A673 (cell line): ENCODE results near the gene POU3F1. TPM values are rescaled to one million over a fixed set of nuclear protein-coding genes. Genes with fewer than 3 reads are reported as not detected.

Source experiments
- BruUV-seq: library from RNA; stranded (reverse); fragments of 400-500 nt; replicated peaks from 2 replicates; lab custom pipeline; 2021; lab: Mats Ljungman, UMichigan
- CTCF ChIA-PET: fragments of 300-600 bp; sonication (Branson Sonifier 250); formaldehyde crosslinking; loops from one replicate; lab custom pipeline; 2022; ENCODE audit warnings: antibody characterized with exemption; lab: Charles Lee
- POLR2A ChIA-PET: fragments of 300-600 bp; sonication (Branson Sonifier 250); formaldehyde crosslinking; loops from one replicate; lab custom pipeline; 2022; ENCODE audit warnings: antibody characterized with exemption; ENCODE audit not compliant: low non-redundant PET; lab: Charles Lee
- DNase-seq: peaks from one replicate; pipeline ENCODE4 v3.0.0-alpha.2; 2015; ENCODE audit warnings: low spot score
- H3K27ac ChIP-seq: fragments of 200-600 bp; sonication (generic); 2 replicates; pipeline ENCODE4 v1.5.1; 2016; ENCODE audit warnings: mixed run types, low read depth, mild to moderate bottlenecking, mixed read lengths, antibody characterized with exemption, low read length; ENCODE audit not compliant: poor library complexity, severe bottlenecking
- H3K27me3 ChIP-seq: fragments of 200-600 bp; sonication (generic); replicated peaks from 2 replicates; pipeline ENCODE4 v1.6.1; 2017; ENCODE audit warnings: mixed run types, low read depth, mild to moderate bottlenecking, mixed read lengths, antibody characterized with exemption, low read length; ENCODE audit not compliant: insufficient read depth, poor library complexity
- H3K36me3 ChIP-seq: fragments of 200-600 bp; sonication (generic); 2 replicates; pipeline ENCODE4 v1.6.1; 2016; ENCODE audit warnings: mixed run types, mild to moderate bottlenecking, mixed read lengths, antibody characterized with exemption, low read length; ENCODE audit not compliant: insufficient read depth, poor library complexity, severe bottlenecking
- H3K4me1 ChIP-seq: fragments of 200-600 bp; sonication (generic); 2 replicates; pipeline ENCODE4 v1.6.1; 2017; ENCODE audit warnings: mixed run types, mild to moderate bottlenecking, mixed read lengths, antibody characterized with exemption, low read length; ENCODE audit not compliant: insufficient read depth, poor library complexity, severe bottlenecking
- H3K4me3 ChIP-seq: fragments of 200-600 bp; sonication (generic); 2 replicates; pipeline ENCODE4 v1.5.1; 2016; ENCODE audit warnings: low read depth, mixed run types, mild to moderate bottlenecking, mixed read lengths, low read length; ENCODE audit not compliant: poor library complexity, severe bottlenecking
- H3K9me3 ChIP-seq: fragments of 200-600 bp; sonication (generic); 2 replicates; pipeline ENCODE4 v1.6.1; 2016; ENCODE audit warnings: mixed run types, low read depth, mild to moderate bottlenecking, mixed read lengths, antibody characterized with exemption, low read length; ENCODE audit not compliant: poor library complexity, severe bottlenecking
- EZH2 ChIP-seq: fragments of 200-600 bp; sonication (generic); IDR thresholded peaks from 2 replicates; pipeline ENCODE4 v1.6.1; 2017; ENCODE audit warnings: borderline replicate concordance, low read depth, mild to moderate bottlenecking, mixed read lengths, antibody characterized with exemption, low read length; ENCODE audit not compliant: poor library complexity, severe bottlenecking
- intact Hi-C: fragments of 100-400 bp; cut with micrococcal nuclease; formaldehyde crosslinking; loops from one replicate; pipeline ENCODE4 v1.10.0; 2022; ENCODE audit not compliant: unreplicated experiment
- total RNA-seq: library from RNA; stranded (reverse); gene quantifications from 2 replicates; pipeline ENCODE4 v1.2.3, GENCODE V29; 2021
- TF ChIP-seq, protein P1 (sequence below): fragments of 300-800, 200-600 bp; sonication (generic); conservative IDR thresholded peaks from 2 replicates; pipeline ENCODE4 v1.5.1; 2017; ENCODE audit warnings: low read depth, mild to moderate bottlenecking, antibody characterized with exemption, low read length, moderate library complexity, mixed read lengths

The POU3F1 gene
- total RNA-seq, 1 experiment from 2014 or later: 92.9 TPM

DNA sequence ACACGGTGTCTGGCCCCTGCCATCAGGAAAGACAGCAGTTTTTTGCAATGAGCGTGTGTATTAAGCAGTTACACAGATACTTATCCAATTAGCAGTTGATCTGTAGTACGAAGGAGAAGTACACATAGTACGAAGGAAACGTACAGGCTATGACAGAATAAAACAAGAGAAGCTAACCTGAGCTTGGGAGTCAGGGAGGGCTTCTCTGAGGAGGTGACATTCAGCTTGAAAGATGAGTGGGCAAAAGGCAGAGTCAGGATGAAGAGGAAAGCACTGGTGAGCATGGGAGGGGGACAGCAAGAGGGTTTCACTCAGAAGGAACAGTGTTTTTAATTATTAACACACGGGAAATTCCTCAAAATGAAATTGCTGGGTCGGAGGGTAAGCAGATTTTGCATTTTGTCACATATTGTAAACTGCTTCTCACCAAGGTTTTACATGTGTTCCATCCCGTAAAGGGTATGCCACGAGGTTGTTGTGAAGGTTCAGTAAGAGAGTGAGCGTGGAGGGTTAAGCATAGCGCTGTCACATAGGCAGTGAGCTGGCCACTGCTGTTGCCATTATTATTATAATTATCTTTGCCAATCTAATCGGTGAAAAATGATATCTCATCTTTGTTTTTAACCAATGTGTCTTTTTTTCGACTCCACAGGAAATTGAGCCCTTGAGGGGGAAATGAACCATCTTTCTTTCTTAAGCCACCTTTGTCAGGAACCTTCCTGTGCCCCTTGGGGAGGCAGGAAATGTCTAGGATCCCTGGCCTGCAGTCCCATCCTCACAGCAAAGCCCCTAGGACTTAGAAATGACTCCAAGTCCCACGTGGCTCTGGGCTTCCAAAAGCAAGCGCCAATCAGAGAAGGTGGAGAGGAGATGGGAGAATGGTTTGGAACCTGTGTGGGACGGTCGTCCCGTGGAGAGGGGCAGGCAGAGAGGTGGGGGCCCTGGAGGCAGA, 47.3 kb upstream of the POU3F1 start:
- POLR2A ChIA-PET: no interaction called here
- peak overlapping the region; percentile 76 for H3K27ac ChIP-seq
- no peaks in the 10 kb centered on the region for H3K9me3 ChIP-seq
- CTCF ChIA-PET: interaction anchor here (0.6 kb wide), 2 partner anchors 725 to 823 kb away, joined by 4 to 8 read pairs; no protein-coding TSS in a partner anchor
- no TSS peak for BruUV-seq
- intact Hi-C loops: no loop called here
- H3K27me3 ChIP-seq: no peaks in the 10 kb centered on the region
- H3K4me1 ChIP-seq: peaks cover 62% of the 10 kb centered on the region
- H3K36me3 ChIP-seq: no peaks in the 10 kb centered on the region
- DNase-seq: peak; percentile 95
- no peak for TF ChIP-seq EZH2
- TF ChIP-seq, protein P1, sequence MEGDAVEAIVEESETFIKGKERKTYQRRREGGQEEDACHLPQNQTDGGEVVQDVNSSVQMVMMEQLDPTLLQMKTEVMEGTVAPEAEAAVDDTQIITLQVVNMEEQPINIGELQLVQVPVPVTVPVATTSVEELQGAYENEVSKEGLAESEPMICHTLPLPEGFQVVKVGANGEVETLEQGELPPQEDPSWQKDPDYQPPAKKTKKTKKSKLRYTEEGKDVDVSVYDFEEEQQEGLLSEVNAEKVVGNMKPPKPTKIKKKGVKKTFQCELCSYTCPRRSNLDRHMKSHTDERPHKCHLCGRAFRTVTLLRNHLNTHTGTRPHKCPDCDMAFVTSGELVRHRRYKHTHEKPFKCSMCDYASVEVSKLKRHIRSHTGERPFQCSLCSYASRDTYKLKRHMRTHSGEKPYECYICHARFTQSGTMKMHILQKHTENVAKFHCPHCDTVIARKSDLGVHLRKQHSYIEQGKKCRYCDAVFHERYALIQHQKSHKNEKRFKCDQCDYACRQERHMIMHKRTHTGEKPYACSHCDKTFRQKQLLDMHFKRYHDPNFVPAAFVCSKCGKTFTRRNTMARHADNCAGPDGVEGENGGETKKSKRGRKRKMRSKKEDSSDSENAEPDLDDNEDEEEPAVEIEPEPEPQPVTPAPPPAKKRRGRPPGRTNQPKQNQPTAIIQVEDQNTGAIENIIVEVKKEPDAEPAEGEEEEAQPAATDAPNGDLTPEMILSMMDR: no peak
- peak overlapping the region; percentile 4 for H3K4me3 ChIP-seq

DNA sequence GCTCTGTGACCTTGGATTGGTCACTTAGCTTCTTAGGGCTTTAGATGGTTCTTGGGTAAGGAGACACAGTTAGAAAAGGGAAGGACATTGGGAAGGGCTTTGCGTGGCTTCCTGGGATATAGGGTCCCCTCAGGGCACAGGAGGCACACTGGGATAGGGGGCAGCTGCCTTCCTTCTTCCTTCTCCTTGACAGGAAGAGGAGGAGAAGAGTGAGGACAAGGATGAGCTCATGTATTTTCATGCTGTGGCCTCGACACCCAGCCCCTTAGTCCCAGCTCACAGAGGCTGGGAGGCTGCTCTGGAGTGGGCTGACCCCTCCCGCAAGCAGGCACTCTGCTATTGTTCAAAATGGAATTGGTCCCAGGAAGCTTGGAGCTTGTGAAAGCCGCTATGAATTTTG, 45.7 kb upstream of the POU3F1 start:
- POLR2A ChIA-PET: no interaction called here
- H3K36me3 ChIP-seq: no peaks in the 10 kb centered on the region
- intact Hi-C loops: no loop called here
- DNase-seq: peak; percentile 62
- TF ChIP-seq, protein P1: no peak
- TF ChIP-seq EZH2: no peak
- no peak overlapping the region for H3K4me3 ChIP-seq
- BruUV-seq: no TSS peak
- H3K27me3 ChIP-seq: no peaks in the 10 kb centered on the region
- H3K4me1 ChIP-seq: peaks cover 58% of the 10 kb centered on the region
- peak overlapping the region; percentile 76 for H3K27ac ChIP-seq
- H3K9me3 ChIP-seq: no peaks in the 10 kb centered on the region
- CTCF ChIA-PET: interaction anchor here (0.9 to 1.1 kb wide), 3 partner anchors 20 to 743 kb away, joined by 3 to 4 read pairs (median 3); no protein-coding TSS in a partner anchor

DNA sequence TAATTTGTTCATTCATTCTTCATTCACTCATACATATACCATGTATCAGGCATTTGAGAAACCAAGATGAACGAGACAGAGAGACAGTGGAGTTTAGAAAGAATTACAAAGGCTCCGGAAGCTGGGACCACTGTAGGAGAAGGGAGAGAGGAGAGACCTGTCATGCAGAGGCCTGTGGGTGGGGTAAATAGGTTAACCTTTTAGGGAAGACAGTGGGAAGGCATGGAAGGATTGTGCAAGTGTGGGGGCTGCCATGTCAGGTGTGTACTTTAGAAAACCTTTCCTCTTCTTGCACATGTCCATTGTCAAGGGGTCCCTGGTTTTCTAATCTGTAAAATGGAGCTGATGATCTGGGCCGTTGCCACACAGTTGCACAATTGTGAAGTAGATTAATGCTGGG, 44.2 kb upstream of the POU3F1 start:
- H3K27me3 ChIP-seq: no peaks in the 10 kb centered on the region
- H3K4me1 ChIP-seq: peaks cover 48% of the 10 kb centered on the region
- no peak for TF ChIP-seq EZH2
- TF ChIP-seq, protein P1: no peak
- POLR2A ChIA-PET: no interaction called here
- CTCF ChIA-PET: no interaction called here
- no peaks in the 10 kb centered on the region for H3K9me3 ChIP-seq
- no peak for DNase-seq
- no peaks in the 10 kb centered on the region for H3K36me3 ChIP-seq
- intact Hi-C loops: no loop called here
- BruUV-seq: no TSS peak
- no peak overlapping the region for H3K27ac ChIP-seq
- H3K4me3 ChIP-seq: no peak overlapping the region
